T-helper 1 cell treated with Interleukin-12 subunit alpha and Interleukin-12 subunit beta and Interleukin-4 antibody, amounts not matched to agents 30 μg/mL and 1 μg/mL, for 36 hours (primary cell): ENCODE measurements around the gene SLC25A13.

Source experiments
- H3K27ac Mint-ChIP-seq: one replicate; pipeline ENCODE4 v1.8.0; 2021; ENCODE audit warnings: mild to moderate bottlenecking, mixed read lengths
- H3K27me3 Mint-ChIP-seq: one replicate; pipeline ENCODE4 v1.8.0; 2021; ENCODE audit warnings: low read depth, mixed read lengths
- H3K36me3 Mint-ChIP-seq: one replicate; pipeline ENCODE4 v1.8.0; 2021; ENCODE audit warnings: low read depth, mixed read lengths
- H3K4me1 Mint-ChIP-seq: one replicate; pipeline ENCODE4 v1.8.0; 2021; ENCODE audit warnings: low read depth, mixed read lengths
- H3K4me3 Mint-ChIP-seq: one replicate; pipeline ENCODE4 v1.8.0; 2021; ENCODE audit warnings: mild to moderate bottlenecking, moderate library complexity, mixed read lengths
- H3K9me3 Mint-ChIP-seq: one replicate; pipeline ENCODE4 v1.8.0; 2021; ENCODE audit warnings: mixed read lengths

The SLC25A13 gene

GRCh38 chr7:96250776-96251361 is 71.0 kb downstream of the SLC25A13 start:
- Mint-ChIP-seq H3K4me3 (no peak overlapping the region), H3K36me3 (peaks cover 1% of the 10 kb centered on the region), H3K27ac (no peak overlapping the region), H3K27me3 (no peaks in the 10 kb centered on the region), H3K4me1 (peaks cover 4% of the 10 kb centered on the region), H3K9me3 (peaks cover 10% of the 10 kb centered on the region)

DNA sequence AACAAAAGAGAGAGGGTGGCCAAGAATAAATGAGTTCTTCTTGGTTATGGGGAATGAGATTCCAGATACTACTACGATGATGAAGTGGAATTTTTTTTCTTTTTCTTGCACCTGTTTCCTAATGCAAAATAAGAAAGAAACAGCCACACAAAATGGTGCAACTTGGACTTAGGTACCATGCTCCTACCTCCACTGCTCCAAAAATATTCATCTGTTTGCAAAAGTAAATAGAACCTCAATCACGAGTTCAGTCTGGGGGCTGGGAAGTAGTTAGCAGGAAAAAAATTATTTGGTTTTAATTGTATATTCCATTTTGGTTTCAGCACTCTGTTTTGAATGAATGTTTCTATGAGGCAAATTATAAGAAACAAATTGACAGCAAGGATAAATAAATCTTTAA is 73.5 kb downstream of the SLC25A13 start:
- no peaks in the 10 kb centered on the region for H3K36me3 Mint-ChIP-seq
- peaks cover 4% of the 10 kb centered on the region for H3K4me1 Mint-ChIP-seq
- no peaks in the 10 kb centered on the region for H3K27me3 Mint-ChIP-seq
- no peak overlapping the region for H3K27ac Mint-ChIP-seq
- H3K9me3 Mint-ChIP-seq = peaks cover 6% of the 10 kb centered on the region
- H3K4me3 Mint-ChIP-seq = no peak overlapping the region

GRCh38 chr7:96246919-96247318 is 75.0 kb downstream of the SLC25A13 start:
- Mint-ChIP-seq H3K27ac (no peak overlapping the region), H3K9me3 (peaks cover 6% of the 10 kb centered on the region), H3K27me3 (no peaks in the 10 kb centered on the region), H3K36me3 (no peaks in the 10 kb centered on the region), H3K4me3 (no peak overlapping the region), H3K4me1 (peaks cover 4% of the 10 kb centered on the region)

DNA sequence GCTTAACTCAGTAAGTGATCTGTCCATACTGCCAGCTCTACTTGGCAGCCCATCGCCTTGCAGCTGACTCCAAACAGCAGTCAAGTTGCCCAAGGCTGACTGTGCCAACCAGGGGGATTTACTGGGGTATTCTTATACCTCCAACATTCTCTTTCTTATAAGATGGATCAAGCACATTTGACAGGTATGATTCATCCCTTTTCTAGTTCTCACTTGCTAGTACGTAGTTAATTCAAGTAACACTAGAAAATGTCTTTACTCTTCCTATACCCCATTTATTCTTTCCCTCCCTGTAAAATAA is 77.0 kb downstream of the SLC25A13 start:
- Mint-ChIP-seq H3K4me3 (no peak overlapping the region), H3K9me3 (no peaks in the 10 kb centered on the region), H3K36me3 (no peaks in the 10 kb centered on the region), H3K27ac (no peak overlapping the region), H3K4me1 (no peaks in the 10 kb centered on the region), H3K27me3 (no peaks in the 10 kb centered on the region)

DNA sequence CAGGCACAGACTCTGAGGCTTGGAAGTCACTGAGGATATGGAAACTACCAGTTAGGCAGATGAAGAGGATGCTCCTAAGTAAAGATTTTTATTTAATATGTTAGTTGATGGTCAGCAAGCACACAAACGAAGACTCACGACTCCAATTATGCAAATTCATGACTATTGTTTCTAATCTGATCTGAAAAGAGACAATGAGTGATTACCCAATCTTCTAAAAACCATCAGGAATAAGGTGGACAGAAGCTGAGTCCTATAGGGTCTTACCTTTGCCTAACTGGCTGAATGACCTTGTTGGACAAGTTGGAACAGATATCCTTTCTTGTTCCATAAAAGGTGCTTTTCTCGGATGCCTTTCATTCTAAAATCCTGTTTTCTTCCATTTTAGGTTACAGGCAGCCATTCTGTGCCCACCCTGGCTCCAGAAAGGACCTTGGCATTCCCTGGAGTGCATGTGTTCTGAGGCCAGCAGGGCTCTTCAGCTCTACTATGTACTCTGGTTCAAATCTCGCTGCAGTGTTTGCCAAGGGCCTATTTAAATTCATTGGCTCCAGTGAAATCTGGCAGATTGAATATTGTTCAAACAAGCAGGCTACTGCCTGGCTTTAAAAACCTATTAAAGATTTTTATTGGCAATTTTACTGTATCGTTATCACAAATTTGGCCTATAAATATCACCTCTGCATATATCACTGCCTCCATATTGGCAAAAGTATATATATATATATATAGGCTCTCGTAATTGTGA is 77.5 kb downstream of the SLC25A13 start:
- H3K9me3 Mint-ChIP-seq = no peaks in the 10 kb centered on the region
- H3K4me1 Mint-ChIP-seq = no peaks in the 10 kb centered on the region
- no peak overlapping the region for H3K4me3 Mint-ChIP-seq
- no peak overlapping the region for H3K27ac Mint-ChIP-seq
- H3K27me3 Mint-ChIP-seq = no peaks in the 10 kb centered on the region
- H3K36me3 Mint-ChIP-seq = peaks cover under 1% of the 10 kb centered on the region

- peaks cover 2% of the 10 kb centered on the region for H3K36me3 Mint-ChIP-seq
- H3K27ac Mint-ChIP-seq = no peak overlapping the region
- no peak overlapping the region for H3K4me3 Mint-ChIP-seq
- H3K27me3 Mint-ChIP-seq = no peaks in the 10 kb centered on the region
- no peaks in the 10 kb centered on the region for H3K4me1 Mint-ChIP-seq
- H3K9me3 Mint-ChIP-seq = no peaks in the 10 kb centered on the region
Observed at GRCh38 chr7:96243241-96243640, 78.7 kb downstream of the SLC25A13 start.

DNA sequence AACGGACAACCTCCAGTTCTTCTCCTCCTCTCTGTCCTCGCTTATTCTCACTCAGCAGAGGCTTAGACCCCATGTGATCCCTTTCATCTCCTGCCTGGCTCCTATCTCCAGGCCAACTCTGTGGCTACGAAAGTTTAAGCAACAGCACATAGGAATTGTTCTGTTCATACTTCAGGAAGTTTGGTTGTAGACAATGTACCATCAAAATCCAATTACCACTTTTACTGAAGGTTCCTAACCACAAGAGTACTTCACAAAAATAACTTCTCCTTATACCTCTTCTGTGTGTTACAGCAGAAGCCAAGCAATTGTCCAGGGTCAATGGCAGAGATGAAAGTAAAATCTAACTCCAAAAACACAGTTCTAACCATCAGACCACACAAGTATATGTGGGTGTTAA is 80.0 kb downstream of the SLC25A13 start:
- Mint-ChIP-seq H3K4me1 (no peaks in the 10 kb centered on the region), H3K4me3 (no peak overlapping the region), H3K27me3 (no peaks in the 10 kb centered on the region), H3K36me3 (peaks cover 2% of the 10 kb centered on the region), H3K27ac (no peak overlapping the region), H3K9me3 (no peaks in the 10 kb centered on the region)

GRCh38 chr7:96238976-96239766 is 82.7 kb downstream of the SLC25A13 start:
- Mint-ChIP-seq H3K27ac (no peak overlapping the region), H3K9me3 (no peaks in the 10 kb centered on the region), H3K27me3 (no peaks in the 10 kb centered on the region), H3K4me1 (no peaks in the 10 kb centered on the region), H3K36me3 (peaks cover 2% of the 10 kb centered on the region), H3K4me3 (no peak overlapping the region)

- Mint-ChIP-seq H3K4me3 (no peak overlapping the region), H3K9me3 (no peaks in the 10 kb centered on the region), H3K36me3 (peaks cover 2% of the 10 kb centered on the region), H3K4me1 (no peaks in the 10 kb centered on the region), H3K27ac (no peak overlapping the region), H3K27me3 (no peaks in the 10 kb centered on the region)
Observed at GRCh38 chr7:96238474-96238873, 83.4 kb downstream of the SLC25A13 start.

- no peak overlapping the region for H3K27ac Mint-ChIP-seq
- no peaks in the 10 kb centered on the region for H3K27me3 Mint-ChIP-seq
- H3K4me3 Mint-ChIP-seq = no peak overlapping the region
- no peaks in the 10 kb centered on the region for H3K9me3 Mint-ChIP-seq
- no peaks in the 10 kb centered on the region for H3K4me1 Mint-ChIP-seq
- H3K36me3 Mint-ChIP-seq = peaks cover 2% of the 10 kb centered on the region
Observed at GRCh38 chr7:96237040-96237439, 84.9 kb downstream of the SLC25A13 start.

- Mint-ChIP-seq H3K36me3 (peaks cover 2% of the 10 kb centered on the region), H3K27me3 (no peaks in the 10 kb centered on the region), H3K4me1 (no peaks in the 10 kb centered on the region), H3K9me3 (no peaks in the 10 kb centered on the region), H3K27ac (no peak overlapping the region), H3K4me3 (no peak overlapping the region)
Observed at GRCh38 chr7:96236198-96237039, 85.5 kb downstream of the SLC25A13 start.

GRCh38 chr7:96235281-96235680 is 86.6 kb downstream of the SLC25A13 start:
- no peaks in the 10 kb centered on the region for H3K9me3 Mint-ChIP-seq
- no peaks in the 10 kb centered on the region for H3K27me3 Mint-ChIP-seq
- no peak overlapping the region for H3K27ac Mint-ChIP-seq
- peaks cover 2% of the 10 kb centered on the region for H3K36me3 Mint-ChIP-seq
- no peak overlapping the region for H3K4me3 Mint-ChIP-seq
- H3K4me1 Mint-ChIP-seq = no peaks in the 10 kb centered on the region

DNA sequence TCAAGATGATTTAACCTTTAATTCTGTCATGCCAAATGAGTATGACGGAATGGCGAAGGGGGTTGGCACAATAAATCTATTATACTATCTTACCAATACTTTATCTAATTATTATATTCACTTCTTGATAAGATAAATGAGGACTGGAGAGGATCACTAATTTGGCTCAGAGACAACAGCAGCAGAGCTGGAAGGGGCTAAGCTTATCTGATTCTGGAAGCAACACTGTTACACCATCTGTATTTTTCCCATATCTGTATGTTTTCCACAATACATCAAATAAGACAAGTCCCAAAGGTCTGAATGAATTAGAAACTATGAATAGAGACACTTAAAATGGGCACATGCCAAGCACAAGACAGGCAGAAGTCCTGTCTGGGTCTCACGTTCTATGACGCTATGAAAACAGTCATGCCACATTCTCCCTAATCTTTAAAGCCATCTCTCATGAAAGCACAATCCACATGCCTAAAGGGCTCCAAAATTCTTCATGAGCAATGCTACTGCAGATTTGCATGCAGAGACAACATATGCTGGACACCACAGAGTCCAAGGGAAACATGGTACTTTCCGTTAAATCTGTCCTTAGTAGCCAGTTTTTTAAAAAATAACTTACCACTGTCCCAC is 88.3 kb downstream of the SLC25A13 start:
- H3K9me3 Mint-ChIP-seq = peaks cover 7% of the 10 kb centered on the region
- no peak overlapping the region for H3K27ac Mint-ChIP-seq
- H3K4me3 Mint-ChIP-seq = no peak overlapping the region
- peaks cover 4% of the 10 kb centered on the region for H3K36me3 Mint-ChIP-seq
- H3K4me1 Mint-ChIP-seq = no peaks in the 10 kb centered on the region
- no peaks in the 10 kb centered on the region for H3K27me3 Mint-ChIP-seq

DNA sequence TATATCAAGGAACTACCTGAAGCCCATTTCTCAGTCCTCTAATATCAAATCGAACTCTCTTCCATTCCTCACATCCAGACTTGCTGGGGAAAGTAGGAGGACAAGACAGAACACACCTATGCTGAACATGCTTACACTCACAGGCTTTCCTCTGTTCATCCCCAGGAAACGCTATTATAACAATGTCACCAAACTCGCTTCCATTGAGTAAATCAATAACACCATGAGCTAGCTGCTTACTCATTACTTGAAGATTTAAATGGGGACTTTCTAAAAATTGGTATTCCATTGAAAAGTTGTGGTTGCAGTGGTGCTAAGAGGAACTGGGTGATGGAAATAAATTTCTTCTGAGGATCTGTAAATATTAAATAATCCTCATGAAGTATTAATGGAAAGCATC is 88.8 kb downstream of the SLC25A13 start:
- Mint-ChIP-seq H3K4me3 (no peak overlapping the region), H3K4me1 (no peaks in the 10 kb centered on the region), H3K27ac (no peak overlapping the region), H3K36me3 (peaks cover 6% of the 10 kb centered on the region), H3K27me3 (no peaks in the 10 kb centered on the region), H3K9me3 (peaks cover 9% of the 10 kb centered on the region)
